AG09319 (cell line): ENCODE measurements around the gene USP6NL.

Experiments
- DNase-seq: peaks from one replicate; pipeline ENCODE4 v3.0.0-alpha.2; 2010; ENCODE audit warnings: low read depth; ENCODE audit errors: extremely low read depth
- CTCF ChIP-seq: IDR thresholded peaks from 2 replicates; pipeline ENCODE4 v1.5.1; 2011; ENCODE audit warnings: low read depth, mild to moderate bottlenecking, inconsistent platforms, low read length, moderate library complexity

The USP6NL gene

GRCh38 chr10:11450427-11450826 lies 161.0 kb downstream of the USP6NL start:
- TF ChIP-seq CTCF = no peak
- DNase-seq = no peak

GRCh38 chr10:11449761-11450160 lies 161.7 kb downstream of the USP6NL start:
- no peak for TF ChIP-seq CTCF
- DNase-seq = no peak

DNA sequence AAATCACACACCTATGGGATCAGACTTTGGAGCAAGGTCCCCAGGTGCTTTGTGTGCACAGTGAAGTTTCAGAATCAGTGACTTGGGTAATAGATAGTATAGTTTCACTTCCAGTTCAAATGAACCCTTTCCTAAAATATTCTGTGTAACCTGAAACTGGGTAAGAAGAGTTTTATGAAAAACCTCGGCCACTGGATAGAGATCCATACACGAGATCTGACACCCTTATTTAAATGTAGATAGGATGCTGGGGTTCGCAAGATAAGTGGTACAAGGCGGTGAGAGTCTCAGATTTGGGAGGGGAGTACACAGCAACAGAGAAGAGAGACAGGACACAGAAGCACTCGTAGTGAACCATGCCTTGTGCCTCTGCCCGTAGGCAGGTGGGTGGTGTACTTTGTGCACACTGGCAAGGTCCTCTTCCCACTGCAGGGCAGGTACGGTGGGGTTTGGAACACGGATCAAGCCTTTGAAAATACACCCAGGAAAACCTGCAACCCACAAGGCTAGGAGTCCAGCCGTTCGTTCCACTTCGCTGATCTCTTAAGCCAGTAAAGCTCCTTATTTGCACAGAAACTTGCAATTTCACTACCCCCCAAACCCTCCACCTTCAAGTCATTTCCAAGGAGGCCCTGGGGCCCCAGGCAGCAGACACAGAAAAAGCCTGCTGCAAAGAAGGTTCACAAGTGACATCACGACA lies 162.8 kb downstream of the USP6NL start:
- DNase-seq = no peak
- TF ChIP-seq CTCF = no peak

DNA sequence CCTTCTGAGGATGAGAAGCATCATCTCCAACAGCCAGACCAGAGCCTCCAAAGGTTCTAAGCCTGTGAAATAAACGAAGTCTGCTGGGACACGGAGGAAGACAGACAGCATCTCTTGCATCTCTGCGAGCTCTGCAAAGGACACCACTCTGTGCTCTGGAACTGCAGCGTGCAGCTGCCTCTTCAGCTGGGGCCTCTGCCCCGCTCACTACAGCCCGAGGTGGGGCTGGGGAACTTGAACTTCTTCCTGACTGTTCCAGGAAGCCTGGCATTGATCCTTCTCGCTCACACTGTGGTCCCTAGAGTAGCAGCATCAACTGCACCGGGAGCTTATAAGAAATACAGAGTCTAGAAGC lies 163.3 kb downstream of the USP6NL start:
- DNase-seq = no peak

DNA sequence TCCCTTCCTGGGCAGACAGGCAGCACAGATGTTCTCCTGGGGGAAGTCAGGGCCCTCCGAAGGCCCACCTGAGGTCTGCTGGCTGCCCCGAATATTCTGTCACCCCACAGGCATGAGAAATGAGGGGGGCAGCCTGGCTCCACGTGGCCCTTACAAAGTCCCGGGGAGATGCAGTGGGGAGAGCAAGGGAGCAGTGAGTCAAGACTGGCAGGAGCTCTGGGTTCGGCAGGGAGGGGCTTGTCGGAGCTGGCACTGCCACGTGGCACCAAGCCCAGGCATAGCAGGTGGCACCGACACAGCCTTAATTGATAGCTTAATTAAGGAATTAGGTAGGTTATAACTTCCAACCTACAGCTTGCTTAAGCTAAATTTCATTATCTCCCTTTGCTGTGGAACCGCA lies 163.9 kb downstream of the USP6NL start:
- TF ChIP-seq CTCF = no peak
- no peak for DNase-seq

More for the DNA sequence above, 163.3 kb downstream of the USP6NL start:
- no peak for TF ChIP-seq CTCF

DNA sequence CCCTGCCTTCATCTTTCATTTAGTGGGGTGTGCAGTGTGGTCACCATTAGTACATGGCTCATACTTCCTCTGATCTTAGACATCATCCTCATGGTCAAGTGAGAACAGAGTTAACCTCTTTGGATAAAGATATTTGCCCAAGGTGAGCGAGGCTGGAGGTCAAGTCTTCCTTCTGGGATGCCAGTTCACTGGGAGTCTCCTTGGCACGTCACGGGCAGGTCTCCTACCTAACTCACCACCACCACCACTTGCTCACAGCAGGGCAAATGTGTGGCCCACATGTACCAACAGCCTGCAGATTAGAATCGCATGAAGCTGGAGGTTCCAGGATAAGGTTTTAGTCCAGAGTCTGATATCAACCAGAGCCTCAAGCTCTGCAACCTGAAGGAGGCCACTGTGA lies 164.6 kb downstream of the USP6NL start:
- no peak for DNase-seq
- TF ChIP-seq CTCF = no peak

- DNase-seq = no peak
- TF ChIP-seq CTCF = no peak
These were observed 165.3 kb downstream of the USP6NL start for GRCh38 chr10:11446133-11446532.
